Measurements from ENCODE around the gene HOXA1. TPM values are rescaled to one million over a fixed set of nuclear protein-coding genes. Genes with fewer than 3 reads are reported as not detected.

The HOXA1 gene
- total RNA-seq, 1 donor from 2014 or later = 3.5 TPM

Other genes starting within 250 kb of the HOXA1 start
- gene SKAP2, start 231.4 kb downstream of the HOXA1 start, total RNA-seq (ENCODE audit: unreplicated experiment) = 24.7 TPM
- gene HOXA2, start 6.7 kb upstream of the HOXA1 start, total RNA-seq (ENCODE audit: unreplicated experiment) = 1.1 TPM
- 0.31 TPM for gene HOXA4, start 34.8 kb upstream of the HOXA1 start, total RNA-seq (ENCODE audit: unreplicated experiment)
- 0.59 TPM for gene HOXA5, start 47.7 kb upstream of the HOXA1 start, total RNA-seq (ENCODE audit: unreplicated experiment)
- gene HOXA6, start 51.8 kb upstream of the HOXA1 start, total RNA-seq (ENCODE audit: unreplicated experiment) = not detected
- gene HOXA3, start 56.6 kb upstream of the HOXA1 start, total RNA-seq (ENCODE audit: unreplicated experiment) = 0.13 TPM
- not detected for gene HOXA7, start 60.7 kb upstream of the HOXA1 start, total RNA-seq (ENCODE audit: unreplicated experiment)
- gene HOXA9, start 69.5 kb upstream of the HOXA1 start, total RNA-seq (ENCODE audit: unreplicated experiment) = 0.80 TPM
- not detected for gene HOXA10, start 78.3 kb upstream of the HOXA1 start, total RNA-seq (ENCODE audit: unreplicated experiment)
- gene HOXA11, start 89.2 kb upstream of the HOXA1 start, total RNA-seq (ENCODE audit: unreplicated experiment) = not detected
- gene HOXA13, start 104.1 kb upstream of the HOXA1 start, total RNA-seq (ENCODE audit: unreplicated experiment) = not detected
- 0.51 TPM for gene EVX1, start 146.8 kb upstream of the HOXA1 start, total RNA-seq (ENCODE audit: unreplicated experiment)